HL-60 (cell line): ENCODE data around the gene TP53BP1.

Experiments
- DNase-seq, 2 experiments: peaks; one replicate each; pipeline ENCODE4 v3.0.0-alpha.2; 2010 to 2020; ENCODE audit warnings: low read depth in 1 of 2, low spot score in 1 of 2
- H3K27ac ChIP-seq: fragments of 250-450 bp; sonication (Bioruptor Pico); replicated peaks from 2 replicates; pipeline ENCODE4 v1.5.1; 2020; ENCODE audit warnings: mild to moderate bottlenecking, moderate library complexity
- H3K27me3 ChIP-seq: fragments of 250-450 bp; sonication (Bioruptor Pico); 2 replicates; pipeline ENCODE4 v1.5.1; 2021; ENCODE audit warnings: mild to moderate bottlenecking, moderate library complexity; ENCODE audit not compliant: insufficient read depth, poor library complexity, severe bottlenecking
- H3K4me3 ChIP-seq: replicated peaks from 2 replicates; pipeline ENCODE4 v1.5.1; 2011; ENCODE audit warnings: mild to moderate bottlenecking, control low read depth, low read length; ENCODE audit not compliant: insufficient read depth
- CTCF ChIP-seq: IDR thresholded peaks from one replicate; pipeline ENCODE4 v1.5.1; 2011; ENCODE audit warnings: low read length, control low read depth, inconsistent platforms; ENCODE audit not compliant: insufficient read depth
- GABPA ChIP-seq: IDR thresholded peaks from 2 replicates; pipeline ENCODE4 v1.6.1; 2012; ENCODE audit warnings: low read depth
- POLR2AphosphoS5 ChIP-seq: IDR thresholded peaks from 2 replicates; pipeline ENCODE4 v1.6.1; 2012; ENCODE audit warnings: low read depth
- SPI1 ChIP-seq: IDR thresholded peaks from 2 replicates; pipeline ENCODE4 v1.6.1; 2012; ENCODE audit warnings: low read depth, mild to moderate bottlenecking, borderline replicate concordance
- TF ChIP-seq, protein P1 (sequence below): IDR thresholded peaks from 2 replicates; pipeline ENCODE4 v1.6.1; 2012; ENCODE audit warnings: low read depth; ENCODE audit not compliant: insufficient replicate concordance

TP53BP1 gene

GRCh38 chr15:43473885-43474284 is 19.1 kb downstream of the TP53BP1 start:
- DNase-seq, result no peak
- TF ChIP-seq POLR2AphosphoS5, result no peak
- TF ChIP-seq CTCF, result no peak
- no peak for TF ChIP-seq SPI1
- no peak for TF ChIP-seq GABPA
- TF ChIP-seq, protein P1, sequence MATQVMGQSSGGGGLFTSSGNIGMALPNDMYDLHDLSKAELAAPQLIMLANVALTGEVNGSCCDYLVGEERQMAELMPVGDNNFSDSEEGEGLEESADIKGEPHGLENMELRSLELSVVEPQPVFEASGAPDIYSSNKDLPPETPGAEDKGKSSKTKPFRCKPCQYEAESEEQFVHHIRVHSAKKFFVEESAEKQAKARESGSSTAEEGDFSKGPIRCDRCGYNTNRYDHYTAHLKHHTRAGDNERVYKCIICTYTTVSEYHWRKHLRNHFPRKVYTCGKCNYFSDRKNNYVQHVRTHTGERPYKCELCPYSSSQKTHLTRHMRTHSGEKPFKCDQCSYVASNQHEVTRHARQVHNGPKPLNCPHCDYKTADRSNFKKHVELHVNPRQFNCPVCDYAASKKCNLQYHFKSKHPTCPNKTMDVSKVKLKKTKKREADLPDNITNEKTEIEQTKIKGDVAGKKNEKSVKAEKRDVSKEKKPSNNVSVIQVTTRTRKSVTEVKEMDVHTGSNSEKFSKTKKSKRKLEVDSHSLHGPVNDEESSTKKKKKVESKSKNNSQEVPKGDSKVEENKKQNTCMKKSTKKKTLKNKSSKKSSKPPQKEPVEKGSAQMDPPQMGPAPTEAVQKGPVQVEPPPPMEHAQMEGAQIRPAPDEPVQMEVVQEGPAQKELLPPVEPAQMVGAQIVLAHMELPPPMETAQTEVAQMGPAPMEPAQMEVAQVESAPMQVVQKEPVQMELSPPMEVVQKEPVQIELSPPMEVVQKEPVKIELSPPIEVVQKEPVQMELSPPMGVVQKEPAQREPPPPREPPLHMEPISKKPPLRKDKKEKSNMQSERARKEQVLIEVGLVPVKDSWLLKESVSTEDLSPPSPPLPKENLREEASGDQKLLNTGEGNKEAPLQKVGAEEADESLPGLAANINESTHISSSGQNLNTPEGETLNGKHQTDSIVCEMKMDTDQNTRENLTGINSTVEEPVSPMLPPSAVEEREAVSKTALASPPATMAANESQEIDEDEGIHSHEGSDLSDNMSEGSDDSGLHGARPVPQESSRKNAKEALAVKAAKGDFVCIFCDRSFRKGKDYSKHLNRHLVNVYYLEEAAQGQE, result no peak

DNA sequence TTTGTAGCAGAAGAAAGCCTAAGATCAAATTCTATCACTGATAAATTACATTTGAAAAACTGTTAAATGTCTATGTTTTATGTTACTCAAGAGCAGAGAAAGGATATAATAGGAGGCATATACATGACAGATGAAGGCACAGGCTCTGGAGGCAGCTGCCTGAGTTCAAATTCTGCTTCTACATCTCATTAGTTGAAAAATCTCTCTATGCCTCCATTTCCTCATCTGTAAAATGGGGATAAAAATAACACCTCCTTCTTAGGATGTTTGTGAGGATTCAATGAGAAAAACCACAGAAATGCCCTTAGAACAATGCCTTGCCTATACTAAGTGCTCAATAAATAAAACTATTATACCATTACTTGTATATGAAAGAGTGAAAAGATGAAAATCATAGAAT is 21.0 kb downstream of the TP53BP1 start:
- TF ChIP-seq CTCF (no peak), POLR2AphosphoS5 (no peak), SPI1 (no peak), GABPA (no peak)
- TF ChIP-seq, protein P1, result no peak

More at GRCh38 chr15:43473885-43474284, 19.1 kb downstream of the TP53BP1 start:
- H3K27me3 ChIP-seq, result no peaks in the 10 kb centered on the region
- no peak overlapping the region for H3K27ac ChIP-seq
- H3K4me3 ChIP-seq, result no peak overlapping the region

DNA sequence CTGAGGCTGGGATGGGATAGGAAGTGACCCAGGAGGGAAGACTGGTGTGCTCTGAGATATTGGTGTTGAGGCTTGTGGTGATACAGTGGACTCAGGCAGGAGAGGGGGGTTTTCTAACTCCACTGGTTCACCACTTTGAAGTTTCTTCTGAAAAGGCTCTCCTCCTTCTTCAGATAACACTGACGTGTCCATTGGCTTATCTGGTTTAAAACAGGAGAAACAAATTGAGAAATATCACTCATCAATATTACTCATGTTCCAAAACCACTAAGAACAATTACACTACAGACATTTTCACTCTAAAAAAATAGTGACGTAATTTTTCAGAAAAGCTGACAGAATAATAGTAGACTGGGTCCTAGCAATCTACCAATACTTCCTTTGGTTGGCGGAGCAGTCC is 23.1 kb downstream of the TP53BP1 start:
- Histone ChIP-seq H3K4me3 (no peak overlapping the region), H3K27ac (no peak overlapping the region), H3K27me3 (no peaks in the 10 kb centered on the region)
- no peak for DNase-seq
- TF ChIP-seq, protein P1, result no peak
- TF ChIP-seq POLR2AphosphoS5 (no peak), CTCF (no peak), GABPA (no peak), SPI1 (no peak)

More for the DNA sequence above, 21.0 kb downstream of the TP53BP1 start:
- H3K27ac ChIP-seq, result no peak overlapping the region
- no peak for DNase-seq
- H3K4me3 ChIP-seq, result no peak overlapping the region
- H3K27me3 ChIP-seq, result no peaks in the 10 kb centered on the region
